GM19193 (cell line): ENCODE data around the gene TBX6.

Experiments
- POLR2A ChIP-seq: IDR thresholded peaks from 4 replicates; pipeline ENCODE4 v1.6.1; 2011; ENCODE audit not compliant: insufficient read depth, insufficient read length; ENCODE audit errors: extremely low read depth

Gene TBX6

GRCh38 chr16:30095166-30096078, 3.7 kb upstream of the TBX6 start:
- TF ChIP-seq POLR2A, result no peak

- no peak for TF ChIP-seq POLR2A
These were observed 2.9 kb upstream of the TBX6 start for GRCh38 chr16:30094541-30095165.

GRCh38 chr16:30092373-30093010, 768 bp upstream of the TBX6 start:
- no peak for TF ChIP-seq POLR2A

GRCh38 chr16:30090610-30091331, 953 bp downstream of the TBX6 start:
- TF ChIP-seq POLR2A, result no peak

GRCh38 chr16:30088832-30089624, 2.7 kb downstream of the TBX6 start:
- no peak for TF ChIP-seq POLR2A

GRCh38 chr16:30088237-30088831, 3.4 kb downstream of the TBX6 start:
- no peak for TF ChIP-seq POLR2A

- TF ChIP-seq POLR2A, result no peak
These were observed 4.4 kb downstream of the TBX6 start for GRCh38 chr16:30087181-30087898.

GRCh38 chr16:30086291-30087140, 5.2 kb downstream of the TBX6 start:
- TF ChIP-seq POLR2A, result peak; percentile 13

- TF ChIP-seq POLR2A, result no peak
These were observed 5.9 kb downstream of the TBX6 start for GRCh38 chr16:30085820-30086219.

GRCh38 chr16:30085247-30085646, 6.5 kb downstream of the TBX6 start:
- TF ChIP-seq POLR2A, result no peak

- TF ChIP-seq POLR2A, result no peak
These were observed 6.9 kb downstream of the TBX6 start for GRCh38 chr16:30084816-30085159.

- no peak for TF ChIP-seq POLR2A
These were observed 7.5 kb downstream of the TBX6 start for GRCh38 chr16:30084096-30084815.
